ENCODE data around the gene LRP1-AS.

LRP1-AS gene

DNA sequence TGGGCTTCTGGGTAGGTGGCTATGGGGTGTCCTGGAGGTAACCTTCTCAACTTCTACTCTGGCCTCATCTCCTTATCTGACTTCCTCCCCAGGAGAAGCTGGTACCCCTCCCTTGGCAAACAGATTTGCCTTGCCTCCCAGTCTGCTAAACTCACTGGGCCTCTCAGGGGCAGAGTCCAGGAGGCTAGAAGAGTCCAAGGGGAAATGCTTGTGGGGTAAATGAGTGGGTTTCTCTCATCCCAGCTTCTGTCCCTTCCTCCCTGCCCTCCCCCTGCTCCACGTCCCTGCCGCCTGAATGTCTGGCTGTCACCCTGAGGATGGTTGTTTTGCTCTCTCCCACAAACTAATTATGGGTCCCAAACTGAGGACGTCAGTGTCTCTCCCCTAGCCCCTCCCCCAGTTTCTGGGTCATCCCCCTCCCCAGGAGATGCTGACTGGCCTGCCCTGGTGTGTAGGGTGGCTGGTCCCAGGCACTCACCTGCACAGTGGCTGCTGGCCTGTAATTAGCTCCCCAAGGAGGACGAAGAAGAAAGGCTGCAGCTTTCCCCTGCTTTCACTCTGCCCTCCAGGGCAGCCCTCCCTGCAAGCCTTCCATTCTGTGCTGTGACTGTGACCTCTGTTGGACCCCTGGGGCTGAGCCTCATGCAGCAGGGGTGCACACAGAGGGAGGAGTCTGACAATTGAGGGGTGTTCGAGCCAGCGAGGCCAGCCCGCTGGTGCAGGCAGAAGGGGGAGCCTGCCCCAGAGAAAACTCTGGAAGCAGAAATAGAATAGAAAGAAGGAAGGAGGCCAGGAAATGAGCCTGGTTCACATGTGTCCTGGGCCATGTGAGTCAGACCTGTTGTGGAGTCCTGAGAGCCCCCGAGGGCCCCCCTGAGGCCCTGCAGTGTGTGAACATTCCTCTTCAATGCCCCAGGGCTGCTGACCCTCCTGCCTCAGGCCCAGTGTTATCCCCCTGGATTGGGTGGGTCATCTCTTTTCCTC lies at the start of gene LRP1-AS:
Gene LRP1-AS (minus strand): TSS at position 659 of the 984 bp plus-strand sequence.
- no peak for DNase-seq

DNA sequence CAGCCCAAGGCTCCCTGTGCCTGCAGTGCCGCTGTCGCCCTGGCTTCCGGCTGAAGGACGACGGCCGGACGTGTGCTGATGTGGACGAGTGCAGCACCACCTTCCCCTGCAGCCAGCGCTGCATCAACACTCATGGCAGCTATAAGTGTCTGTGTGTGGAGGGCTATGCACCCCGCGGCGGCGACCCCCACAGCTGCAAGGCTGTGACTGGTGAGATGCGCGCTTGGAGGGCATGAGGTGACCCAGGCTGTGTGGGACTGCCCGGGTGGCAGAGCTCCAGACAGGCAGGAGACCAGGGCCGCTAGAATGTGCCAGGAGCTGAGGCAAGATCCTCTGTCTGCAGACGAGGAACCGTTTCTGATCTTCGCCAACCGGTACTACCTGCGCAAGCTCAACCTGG lies 49.5 kb upstream of the LRP1-AS start:
- DNase-seq: no peak

DNA sequence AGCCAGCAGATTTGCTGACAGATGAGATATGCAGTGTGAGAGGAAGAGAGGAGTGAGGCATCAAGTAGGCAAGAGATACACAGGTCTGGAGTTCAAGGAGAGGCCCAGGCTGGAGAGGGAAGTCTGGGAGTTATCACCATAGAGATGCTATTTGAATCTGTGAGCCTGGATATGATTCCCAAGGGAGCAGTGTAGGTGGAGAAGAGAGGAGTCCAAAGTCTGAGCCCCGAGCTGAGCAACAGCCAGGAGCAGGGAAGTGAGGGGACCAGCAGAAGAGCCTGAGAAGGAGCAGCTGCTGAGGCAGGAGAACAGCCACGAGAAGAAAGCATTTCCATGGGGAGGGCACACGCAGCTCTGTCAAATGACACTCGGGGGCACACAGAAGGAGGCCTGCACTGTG lies 49.0 kb upstream of the LRP1-AS start:
- no peak for DNase-seq

DNA sequence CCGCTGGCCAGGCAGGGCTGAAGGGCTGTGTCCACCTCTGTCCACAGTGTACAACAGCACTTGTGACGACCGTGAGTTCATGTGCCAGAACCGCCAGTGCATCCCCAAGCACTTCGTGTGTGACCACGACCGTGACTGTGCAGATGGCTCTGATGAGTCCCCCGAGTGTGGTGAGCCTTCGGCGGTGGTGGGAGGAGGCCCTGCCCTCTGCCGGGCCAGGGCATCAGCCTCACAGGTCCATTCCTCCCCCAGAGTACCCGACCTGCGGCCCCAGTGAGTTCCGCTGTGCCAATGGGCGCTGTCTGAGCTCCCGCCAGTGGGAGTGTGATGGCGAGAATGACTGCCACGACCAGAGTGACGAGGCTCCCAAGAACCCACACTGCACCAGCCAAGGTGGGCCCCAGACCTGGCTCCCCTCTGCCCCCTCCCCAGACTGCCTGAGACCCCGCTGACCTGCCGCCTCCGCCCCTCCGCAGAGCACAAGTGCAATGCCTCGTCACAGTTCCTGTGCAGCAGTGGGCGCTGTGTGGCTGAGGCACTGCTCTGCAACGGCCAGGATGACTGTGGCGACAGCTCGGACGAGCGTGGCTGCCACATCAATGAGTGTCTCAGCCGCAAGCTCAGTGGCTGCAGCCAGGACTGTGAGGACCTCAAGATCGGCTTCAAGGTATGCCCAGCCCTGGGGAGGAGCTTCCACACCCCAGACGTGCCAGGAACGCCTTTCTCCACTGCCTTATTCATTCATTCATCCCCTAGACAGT lies 48.4 kb upstream of the LRP1-AS start:
- DNase-seq: no peak

DNA sequence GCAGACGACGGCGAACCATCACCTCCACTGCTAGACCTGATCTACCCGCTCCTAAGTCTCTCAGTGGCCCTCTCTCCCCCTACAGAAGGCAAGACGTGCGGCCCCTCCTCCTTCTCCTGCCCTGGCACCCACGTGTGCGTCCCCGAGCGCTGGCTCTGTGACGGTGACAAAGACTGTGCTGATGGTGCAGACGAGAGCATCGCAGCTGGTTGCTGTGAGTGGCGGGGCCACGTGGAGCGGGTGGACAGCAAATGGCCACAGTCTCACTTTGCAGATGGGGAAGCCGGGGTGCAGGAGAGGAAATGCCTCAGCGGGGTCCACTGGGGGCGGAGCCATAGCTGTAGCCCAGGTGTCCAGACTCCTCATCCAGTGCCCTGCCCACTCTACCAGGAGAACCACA lies 47.8 kb upstream of the LRP1-AS start:
- DNase-seq: no peak

DNA sequence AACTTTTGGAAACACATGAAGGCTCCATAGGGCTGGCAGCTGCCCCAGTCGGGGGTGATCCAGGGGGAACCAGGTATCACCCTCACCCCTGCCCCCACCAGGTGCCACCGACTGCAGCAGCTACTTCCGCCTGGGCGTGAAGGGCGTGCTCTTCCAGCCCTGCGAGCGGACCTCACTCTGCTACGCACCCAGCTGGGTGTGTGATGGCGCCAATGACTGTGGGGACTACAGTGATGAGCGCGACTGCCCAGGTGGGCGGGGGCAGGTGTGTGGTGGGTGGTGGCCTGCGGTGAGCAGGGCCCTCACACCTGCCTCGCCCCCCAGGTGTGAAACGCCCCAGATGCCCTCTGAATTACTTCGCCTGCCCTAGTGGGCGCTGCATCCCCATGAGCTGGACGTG lies 46.8 kb upstream of the LRP1-AS start:
- DNase-seq: no peak

DNA sequence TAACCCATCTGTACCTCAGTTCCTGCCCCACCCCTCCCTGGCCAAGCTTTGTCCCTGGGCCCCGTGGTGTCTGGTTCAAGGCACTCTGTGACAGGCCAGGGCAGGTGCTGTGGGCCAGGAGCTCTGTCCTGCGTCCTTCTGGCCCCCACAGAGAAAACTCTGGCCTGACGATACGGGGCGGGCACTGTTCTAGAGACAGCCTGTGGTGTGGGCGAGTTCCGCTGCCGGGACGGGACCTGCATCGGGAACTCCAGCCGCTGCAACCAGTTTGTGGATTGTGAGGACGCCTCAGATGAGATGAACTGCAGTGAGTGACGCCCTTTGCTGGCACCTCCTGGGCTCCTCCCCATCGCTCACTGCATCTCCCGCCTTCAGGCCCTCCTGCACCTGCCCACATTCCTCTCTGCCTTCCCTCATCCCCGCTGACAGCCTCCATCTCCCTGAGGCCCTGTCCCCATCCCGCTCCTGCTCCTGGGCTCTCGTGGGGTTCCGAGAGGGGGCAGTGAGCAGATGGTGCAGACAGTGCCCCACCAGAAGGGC lies 46.4 kb upstream of the LRP1-AS start:
- DNase-seq: no peak

DNA sequence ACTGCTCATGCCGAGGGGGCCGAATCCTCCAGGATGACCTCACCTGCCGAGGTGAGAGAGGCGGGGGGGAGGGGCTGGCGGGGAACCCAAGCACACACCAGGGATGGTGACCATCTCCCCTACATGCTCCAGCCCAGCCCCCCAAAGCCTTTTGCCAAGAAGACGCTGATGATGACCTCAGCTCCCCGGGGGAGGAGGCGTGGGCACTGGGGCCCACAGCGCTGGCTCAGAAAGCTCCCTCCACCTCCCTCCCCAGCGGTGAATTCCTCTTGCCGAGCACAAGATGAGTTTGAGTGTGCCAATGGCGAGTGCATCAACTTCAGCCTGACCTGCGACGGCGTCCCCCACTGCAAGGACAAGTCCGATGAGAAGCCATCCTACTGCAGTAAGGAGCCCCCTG lies 45.5 kb upstream of the LRP1-AS start:
- DNase-seq: no peak

DNA sequence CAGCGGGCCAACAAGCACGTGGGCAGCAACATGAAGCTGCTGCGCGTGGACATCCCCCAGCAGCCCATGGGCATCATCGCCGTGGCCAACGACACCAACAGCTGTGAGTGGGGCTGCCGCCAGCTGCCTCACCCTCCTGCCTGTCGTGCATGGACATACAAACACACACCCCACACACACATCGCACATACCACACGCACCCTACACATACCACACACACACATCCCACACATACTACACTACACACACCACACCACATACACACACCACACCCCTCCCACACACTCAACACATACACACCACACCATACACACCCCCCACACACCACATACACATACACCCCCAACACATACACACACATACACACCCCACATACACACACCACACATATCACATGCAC lies 44.0 kb upstream of the LRP1-AS start:
- no peak for DNase-seq

DNA sequence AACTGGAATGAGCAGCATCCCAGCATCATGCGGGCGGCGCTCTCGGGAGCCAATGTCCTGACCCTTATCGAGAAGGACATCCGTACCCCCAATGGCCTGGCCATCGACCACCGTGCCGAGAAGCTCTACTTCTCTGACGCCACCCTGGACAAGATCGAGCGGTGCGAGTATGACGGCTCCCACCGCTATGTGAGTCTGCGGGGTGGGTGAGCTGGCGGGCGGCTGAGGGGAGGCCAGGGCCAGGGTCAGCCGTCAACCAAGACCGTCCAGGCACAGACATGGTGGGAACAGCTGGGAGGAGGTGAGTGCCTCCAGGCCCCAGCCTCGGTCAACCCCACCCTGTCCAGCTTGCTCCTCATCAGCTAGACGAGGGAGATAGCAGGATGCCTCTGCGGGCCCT lies 43.4 kb upstream of the LRP1-AS start:
- no peak for DNase-seq

DNA sequence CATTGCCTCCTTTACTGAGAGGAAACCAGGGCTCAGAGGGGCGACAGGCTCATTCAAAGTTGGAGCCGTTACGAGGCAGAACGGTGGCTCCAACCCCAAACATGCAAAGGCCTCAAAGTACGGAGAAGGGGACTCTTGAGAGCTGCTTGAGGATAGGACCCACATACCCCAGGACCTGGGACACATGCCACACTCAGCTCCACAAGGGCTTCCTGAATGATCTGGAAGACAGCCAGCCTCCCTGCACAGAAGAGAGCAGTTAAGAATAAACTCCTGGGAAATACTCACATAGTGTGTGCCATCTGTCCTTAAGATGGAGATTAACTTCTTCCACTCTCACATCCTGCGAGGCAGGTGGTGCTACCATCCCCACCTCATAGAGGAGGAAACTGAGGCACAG lies 42.6 kb upstream of the LRP1-AS start:
- no peak for DNase-seq

DNA sequence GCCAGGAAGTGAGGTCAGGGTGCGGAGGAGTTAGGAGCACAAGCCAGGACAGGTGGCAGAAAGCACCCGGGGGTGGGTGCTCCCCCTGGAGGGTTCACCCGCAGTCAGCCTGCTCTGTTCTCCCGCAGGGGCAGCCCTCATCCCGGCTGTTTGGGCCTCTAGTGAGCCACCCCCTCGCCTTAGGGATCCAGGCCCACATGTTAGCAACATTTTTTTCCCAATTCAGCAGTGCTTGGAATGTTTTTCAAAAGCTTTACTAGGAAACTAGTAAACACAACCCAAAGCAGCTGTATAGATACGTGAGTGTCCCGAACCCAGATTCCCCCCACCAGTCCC lies 40.6 kb upstream of the LRP1-AS start:
- DNase-seq: no peak

DNA sequence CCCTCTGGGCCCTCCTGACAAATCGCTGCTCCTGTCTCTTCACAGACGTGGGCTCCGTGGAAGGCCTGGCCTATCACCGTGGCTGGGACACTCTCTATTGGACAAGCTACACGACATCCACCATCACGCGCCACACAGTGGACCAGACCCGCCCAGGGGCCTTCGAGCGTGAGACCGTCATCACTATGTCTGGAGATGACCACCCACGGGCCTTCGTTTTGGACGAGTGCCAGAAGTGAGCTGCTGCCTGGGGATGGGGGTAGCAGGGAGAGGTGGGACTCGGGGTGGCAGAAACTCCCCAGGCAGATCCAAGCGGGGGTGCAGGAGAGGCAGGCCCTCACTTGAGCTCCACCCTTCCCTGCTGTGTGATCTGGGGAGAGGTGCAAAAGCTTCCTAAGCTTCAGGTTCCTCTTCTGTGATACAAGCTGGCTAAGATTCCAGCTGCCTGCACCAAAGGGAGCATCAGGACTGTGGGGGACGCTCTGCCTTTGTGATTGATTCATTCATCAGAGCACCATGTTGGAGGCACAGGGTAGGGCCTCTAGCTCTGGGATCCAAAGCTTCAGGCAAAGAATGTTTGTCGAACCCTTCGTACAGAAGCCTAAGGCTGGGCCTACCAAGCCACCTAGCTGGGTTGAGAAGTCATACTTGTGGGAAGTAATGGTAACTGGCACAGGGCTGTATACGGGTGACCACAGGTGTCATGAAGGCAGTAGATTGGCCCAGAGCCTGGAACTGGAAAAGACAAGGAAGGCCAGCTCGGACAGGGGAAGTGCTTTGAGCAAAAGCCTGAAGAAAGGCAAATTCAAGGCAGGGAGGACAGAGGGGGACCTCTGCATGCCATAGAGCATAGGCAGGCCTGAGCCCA lies 40.0 kb upstream of the LRP1-AS start:
- DNase-seq: no peak

DNA sequence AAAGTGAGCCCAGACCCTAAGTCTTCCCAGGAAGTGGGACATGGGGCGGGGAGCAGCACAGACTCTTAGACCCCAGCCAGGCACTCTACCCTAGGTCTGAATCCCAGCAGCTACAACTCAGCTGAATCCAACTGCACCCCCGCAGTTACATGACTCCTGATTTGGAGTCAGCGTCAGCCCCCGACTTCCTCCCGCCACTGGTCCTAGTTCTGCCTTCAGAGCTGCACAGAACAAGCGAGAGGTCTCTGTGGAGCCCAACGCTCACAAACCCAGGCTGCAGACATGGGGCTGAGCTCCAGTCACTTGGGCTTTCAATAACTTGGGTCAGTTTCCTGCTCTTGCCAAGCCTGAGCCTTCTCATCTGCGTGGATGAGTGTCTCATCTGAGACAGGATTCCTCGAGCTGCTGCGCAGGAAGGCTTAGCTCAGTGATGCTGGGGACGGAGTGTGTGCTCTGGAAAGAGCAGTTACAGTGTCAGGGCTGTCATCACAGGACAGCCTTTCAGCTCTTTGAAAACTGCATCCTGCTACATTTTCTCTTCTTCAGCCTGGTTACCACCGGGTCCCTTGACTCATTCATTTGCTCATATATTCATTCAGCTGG lies 38.6 kb upstream of the LRP1-AS start:
- no peak for DNase-seq

DNA sequence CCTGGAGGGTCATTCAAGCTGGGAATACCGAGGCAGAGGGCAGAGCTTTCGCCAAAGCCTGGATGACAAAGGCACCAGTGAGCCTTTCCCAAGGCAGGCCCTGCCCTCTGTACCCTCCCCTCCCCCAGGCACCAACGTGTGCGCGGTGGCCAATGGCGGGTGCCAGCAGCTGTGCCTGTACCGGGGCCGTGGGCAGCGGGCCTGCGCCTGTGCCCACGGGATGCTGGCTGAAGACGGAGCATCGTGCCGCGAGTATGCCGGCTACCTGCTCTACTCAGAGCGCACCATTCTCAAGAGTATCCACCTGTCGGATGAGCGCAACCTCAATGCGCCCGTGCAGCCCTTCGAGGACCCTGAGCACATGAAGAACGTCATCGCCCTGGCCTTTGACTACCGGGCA lies 38.0 kb upstream of the LRP1-AS start:
- no peak for DNase-seq

DNA sequence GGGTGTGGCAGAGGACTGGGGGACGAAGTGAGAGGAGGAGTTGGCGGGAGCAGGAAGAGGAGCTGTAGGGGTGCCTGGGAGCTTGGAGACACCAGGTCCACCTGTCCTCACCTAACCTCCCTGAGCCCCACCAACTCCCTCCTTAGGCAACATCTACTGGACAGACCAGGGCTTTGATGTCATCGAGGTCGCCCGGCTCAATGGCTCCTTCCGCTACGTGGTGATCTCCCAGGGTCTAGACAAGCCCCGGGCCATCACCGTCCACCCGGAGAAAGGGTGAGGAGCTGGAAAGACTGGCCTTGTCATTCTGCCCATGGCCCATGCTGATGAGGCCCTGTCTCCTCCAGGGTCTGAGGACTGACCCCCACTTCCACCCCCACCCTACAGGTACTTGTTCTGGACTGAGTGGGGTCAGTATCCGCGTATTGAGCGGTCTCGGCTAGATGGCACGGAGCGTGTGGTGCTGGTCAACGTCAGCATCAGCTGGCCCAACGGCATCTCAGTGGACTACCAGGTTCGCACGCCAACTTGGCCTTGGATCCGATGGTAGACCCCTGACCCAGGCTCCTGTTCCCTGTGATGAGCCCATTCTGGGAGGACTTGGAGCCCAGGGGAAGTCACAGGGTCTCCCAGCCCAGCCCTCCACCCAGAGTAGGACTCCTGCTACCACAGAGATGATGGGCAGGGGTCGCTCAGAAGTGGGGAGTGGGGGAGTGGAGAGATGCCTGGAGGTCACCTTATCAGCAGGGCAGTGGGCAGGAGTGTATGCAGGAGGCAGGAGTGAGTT lies 36.7 kb upstream of the LRP1-AS start:
- DNase-seq: no peak

DNA sequence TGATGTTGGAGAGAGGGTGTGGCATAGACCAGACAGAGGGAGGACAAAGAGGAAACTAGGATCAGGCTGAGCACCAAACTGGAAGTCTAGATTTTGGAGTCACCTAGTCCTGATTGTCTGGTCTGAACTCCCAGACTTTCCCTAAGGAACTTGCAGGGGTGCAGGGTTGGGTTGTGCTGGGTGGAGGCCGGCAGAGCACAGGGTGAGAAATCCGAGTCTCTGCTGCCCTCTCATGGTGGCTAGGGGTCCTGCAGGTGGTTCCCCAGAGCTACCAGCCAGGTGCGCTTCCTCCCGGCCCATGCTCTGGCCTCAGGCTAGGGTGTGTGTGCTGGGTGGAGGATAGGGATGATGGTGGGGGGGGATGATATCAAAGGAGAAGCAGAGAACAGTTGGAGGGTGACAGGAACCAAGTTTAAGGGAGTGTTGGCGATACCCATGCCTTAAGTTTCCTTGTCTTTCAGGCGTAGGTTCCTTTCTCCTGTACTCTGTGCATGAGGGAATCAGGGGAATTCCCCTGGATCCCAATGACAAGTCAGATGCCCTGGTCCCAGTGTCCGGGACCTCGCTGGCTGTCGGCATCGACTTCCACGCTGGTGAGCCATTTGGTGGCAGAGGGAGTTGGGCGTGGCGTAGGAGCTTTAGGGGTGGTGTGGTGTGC lies 35.6 kb upstream of the LRP1-AS start:
- DNase-seq: peak; percentile 79

DNA sequence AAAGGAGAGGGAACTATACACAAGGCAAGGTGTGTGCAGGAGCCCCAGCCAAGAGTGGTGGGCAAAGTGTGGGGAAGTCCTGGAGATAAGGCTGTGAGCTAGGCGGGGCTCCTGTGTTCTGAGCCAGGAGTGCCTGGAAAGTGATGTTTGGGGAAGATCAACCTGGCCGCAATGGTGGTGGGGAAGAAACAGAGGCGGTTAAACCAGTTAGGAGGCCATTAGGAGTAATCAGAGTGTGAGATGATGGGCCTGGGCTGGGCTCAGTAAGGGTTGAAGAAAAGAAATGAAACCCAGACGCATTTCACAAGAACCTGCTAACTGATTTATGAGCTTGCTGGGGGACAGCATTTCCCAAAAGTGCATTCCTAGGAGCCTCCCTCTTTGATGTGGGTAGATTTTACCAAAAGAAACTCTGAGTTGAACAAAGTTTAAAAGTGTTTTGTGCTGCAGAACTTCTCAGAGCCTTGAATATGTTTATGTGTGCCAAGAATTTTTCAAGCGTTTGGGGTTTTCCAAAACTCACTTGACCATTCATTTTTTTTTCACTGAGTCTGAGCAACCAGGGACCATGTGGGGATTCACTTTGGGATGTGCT lies 34.2 kb upstream of the LRP1-AS start:
- DNase-seq: no peak

DNA sequence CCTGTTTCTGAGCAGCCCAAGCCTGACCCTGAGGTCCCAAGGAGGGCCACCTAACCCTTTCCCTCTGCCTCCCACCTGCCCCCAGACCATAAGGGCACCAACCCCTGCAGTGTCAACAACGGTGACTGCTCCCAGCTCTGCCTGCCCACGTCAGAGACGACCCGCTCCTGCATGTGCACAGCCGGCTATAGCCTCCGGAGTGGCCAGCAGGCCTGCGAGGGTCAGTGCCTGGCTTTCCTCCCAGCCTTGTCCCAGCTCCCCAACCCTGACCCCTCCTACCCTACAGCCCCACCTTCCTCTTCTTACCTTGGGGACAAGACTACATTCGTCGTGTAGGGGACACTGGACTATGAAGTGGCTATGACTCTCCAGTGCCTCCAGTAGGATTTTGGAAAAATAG lies 33.7 kb upstream of the LRP1-AS start:
- no peak for DNase-seq

DNA sequence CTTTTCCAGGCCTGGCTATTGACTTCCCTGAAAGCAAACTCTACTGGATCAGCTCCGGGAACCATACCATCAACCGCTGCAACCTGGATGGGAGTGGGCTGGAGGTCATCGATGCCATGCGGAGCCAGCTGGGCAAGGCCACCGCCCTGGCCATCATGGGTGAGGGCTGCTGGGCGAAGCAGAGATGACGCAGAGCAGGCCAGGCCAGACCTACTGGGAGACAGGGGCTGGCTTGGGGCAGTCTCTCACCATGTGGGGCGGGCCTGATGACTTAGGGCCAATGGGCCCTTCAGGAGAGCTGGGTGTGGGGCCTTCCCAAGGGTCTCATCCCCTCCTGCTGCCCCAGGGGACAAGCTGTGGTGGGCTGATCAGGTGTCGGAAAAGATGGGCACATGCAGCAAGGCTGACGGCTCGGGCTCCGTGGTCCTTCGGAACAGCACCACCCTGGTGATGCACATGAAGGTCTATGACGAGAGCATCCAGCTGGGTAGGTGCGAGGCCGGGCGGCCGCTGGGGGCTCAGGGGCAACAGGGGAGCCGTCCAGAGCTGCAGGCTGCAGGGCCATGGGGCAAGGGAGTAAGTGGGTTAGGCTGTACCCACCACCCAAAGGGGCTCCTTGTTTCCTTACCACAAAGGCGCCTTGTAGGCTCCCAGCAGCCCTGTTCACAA lies 33.0 kb upstream of the LRP1-AS start:
- DNase-seq: no peak
